ENCODE measurements around the gene MID1IP1. TPM values are rescaled to one million over a fixed set of nuclear protein-coding genes. Genes with fewer than 3 reads are reported as not detected.

The MID1IP1 gene
- total and polyA plus RNA-seq, 10 of the 15 experiments (the other 5 are each of a cell fraction or from before 2014, with no cell fraction given): 0.21 to 62.2 (median 14.6) TPM

GRCh38 chrX:38800981-38801845 lies at the start of gene MID1IP1 (continued):
- TF ChIP-seq ZNF687 (IDR thresholded peaks at IDR 0.05) (peak; percentile 38; the same call in 1 of the 2 replicates), POU2F2 (IDR thresholded peaks at IDR 0.05; ENCODE audit: borderline replicate concordance, low read depth, low read length) (peak; percentile 79; the same call in 2 of the 3 replicates), CREB1 (IDR thresholded peaks at IDR 0.05; ENCODE audit: low read depth) (peak; percentile 50; the same call in 1 of the 2 replicates), YBX1 (IDR thresholded peaks at IDR 0.05) (no peak), CHD2 (IDR thresholded peaks at IDR 0.05; ENCODE audit: borderline replicate concordance, low read depth, low read length) (peak; percentile 81), HDAC6 (IDR thresholded peaks at IDR 0.05; ENCODE audit: unreplicated experiment) (no peak), HDAC2 (IDR thresholded peaks at IDR 0.05) (no peak)
